ENCODE measurements around the gene CNIH3.

GRCh38 chr1:224637936-224638335 lies 21.8 kb downstream of the CNIH3 start:
- TF ChIP-seq CTCF (IDR thresholded peaks at IDR 0.05 in 2 of 3, conservative IDR thresholded peaks at IDR 0.05 in 1 of 3; ENCODE audit: borderline replicate concordance in 1 of 3, insufficient read depth in 1 of 3, low read depth in 2 of 3, low read length in 2 of 3) (no peak), POLR2A (IDR thresholded peaks at IDR 0.05; ENCODE audit: borderline replicate concordance, extremely low read depth, insufficient read depth, insufficient read length) (no peak)

All from HCT116 (cell line).